GM12878 (cell line): ENCODE results near the gene NAT10. TPM values are rescaled to one million over a fixed set of nuclear protein-coding genes. Genes with fewer than 3 reads are reported as not detected.

ENCODE experiments used
- BCL3 ChIP-seq: IDR thresholded peaks from 2 replicates; pipeline ENCODE4 v1.6.1; 2011; ENCODE audit warnings: borderline replicate concordance, low read depth, mild to moderate bottlenecking, moderate library complexity, low read length; ENCODE audit not compliant: insufficient read depth, poor library complexity, severe bottlenecking
- CREM ChIP-seq: IDR thresholded peaks from 2 replicates; pipeline ENCODE4 v1.6.1; 2014; ENCODE audit warnings: antibody characterized with exemption, low read depth
- CTCF ChIP-seq, 3 experiments: IDR thresholded peaks in 2 of 3; conservative IDR thresholded peaks in 1 of 3; 2 replicates each; pipeline ENCODE4 v1.5.1; 2011; ENCODE audit warnings: low read depth in 3 of 3, low read length in 3 of 3, mild to moderate bottlenecking in 3 of 3, control low read depth in 2 of 3, moderate library complexity in 2 of 3, inconsistent platforms in 1 of 3, mixed read lengths in 1 of 3; ENCODE audit not compliant: control insufficient read depth in 2 of 3, insufficient read depth in 1 of 3; ENCODE audit errors: extremely low read depth in 1 of 3
- CUX1 ChIP-seq: IDR thresholded peaks from 2 replicates; pipeline ENCODE4 v1.6.1; 2012; ENCODE audit warnings: improper control_type of control experiment, low read depth, low read length; ENCODE audit not compliant: insufficient replicate concordance
- ETV6 ChIP-seq, 2 experiments: fragments of 450-650 bp in 1 of 2; IDR thresholded peaks in 1 of 2; conservative IDR thresholded peaks in 1 of 2; 2 replicates each; pipeline ENCODE4 v1.6.1; 2014; ENCODE audit warnings: antibody characterized with exemption in 1 of 2, borderline replicate concordance in 1 of 2, low read depth in 1 of 2, mild to moderate bottlenecking in 1 of 2, moderate library complexity in 1 of 2
- MEF2A ChIP-seq: IDR thresholded peaks from 2 replicates; pipeline ENCODE4 v1.6.1; 2011; ENCODE audit warnings: low read depth, mild to moderate bottlenecking, low read length, moderate library complexity; ENCODE audit not compliant: insufficient read depth
- NFIC ChIP-seq: IDR thresholded peaks from 2 replicates; pipeline ENCODE4 v1.6.1; 2012; ENCODE audit warnings: low read depth, mild to moderate bottlenecking, inconsistent platforms, low read length, moderate library complexity
- RELB ChIP-seq: fragments of 450-650 bp; IDR thresholded peaks from 2 replicates; pipeline ENCODE4 v1.6.1; 2017; ENCODE audit warnings: low read depth, mild to moderate bottlenecking, moderate library complexity
- SKIL ChIP-seq: fragments of 450-650 bp; IDR thresholded peaks from 2 replicates; pipeline ENCODE4 v1.6.1; 2017; ENCODE audit warnings: mild to moderate bottlenecking, low read depth, inconsistent platforms; ENCODE audit not compliant: poor library complexity, severe bottlenecking
- SUZ12 ChIP-seq: fragments of 200-600 bp; sonication (generic); IDR thresholded peaks from one replicate; pipeline ENCODE4 v1.6.1; 2018; ENCODE audit warnings: antibody characterized with exemption, mild to moderate bottlenecking; ENCODE audit not compliant: unreplicated experiment
- polyA plus RNA-seq, 11 experiments: library from polyadenylated mRNA; depleted of rRNA in 4 of 11; unstranded in 6 of 11; stranded (reverse) in 5 of 11; fragments of >200 nt; fragmentation: Nextera tagmentation in 4 of 11; fragmentation: Illumina TruSeq in 1 of 11; extraction: Ambion mirVana in 4 of 11; extraction: Trizol in 1 of 11; gene quantifications; 1 replicate in 1 of 11; 2 replicates in 10 of 11; pipeline versions ENCODE4 v1.2.1 to v1.2.3, GENCODE V29; 2011 to 2016; ENCODE audit warnings: inconsistent platforms in 2 of 11, missing spikeins in 2 of 11, low read depth in 1 of 11
- total RNA-seq, 4 experiments: library from RNA; depleted of rRNA in 3 of 4; stranded (reverse); fragments of >200 nt in 3 of 4; fragmentation: Illumina TruSeq in 1 of 4; extraction: Trizol in 1 of 4; gene quantifications; 2 replicates each; pipeline versions ENCODE4 v1.2.1 to v1.2.3, GENCODE V29; 2013 to 2021

NAT10 gene
- total and polyA plus RNA-seq, 10 of the 15 experiments (the other 5 are each of a cell fraction or from before 2014, with no cell fraction given): 45.1 to 95.5 (median 72.8) TPM

GRCh38 chr11:34145847-34146381 lies 40.5 kb downstream of the NAT10 start (continued):
- no peak for TF ChIP-seq CUX1
- TF ChIP-seq ETV6 (conservative IDR thresholded peaks at IDR 0.05 in 1 of 2, IDR thresholded peaks at IDR 0.05 in 1 of 2; ENCODE audit: borderline replicate concordance in 1 of 2, low read depth in 1 of 2): peak in 1 of 2 experiments; percentile 69; a peak in 1 of 4 replicates
- no peak for TF ChIP-seq SUZ12
- TF ChIP-seq MEF2A: peak; percentile 60; the same call in 1 of the 2 replicates
- TF ChIP-seq NFIC: peak; percentile 60; the same call in 1 of the 2 replicates
- no peak for TF ChIP-seq CTCF (IDR thresholded peaks at IDR 0.05 in 2 of 3, conservative IDR thresholded peaks at IDR 0.05 in 1 of 3; ENCODE audit: control insufficient read depth in 2 of 3, extremely low read depth in 1 of 3, insufficient read depth in 1 of 3, low read depth in 3 of 3, low read length in 3 of 3)
- no peak for TF ChIP-seq CREM
- TF ChIP-seq BCL3: no peak
- peak; percentile 46 for TF ChIP-seq SKIL
- no peak for TF ChIP-seq RELB
